Common myeloid progenitor, CD34-positive (primary cell): Measurements from ENCODE around the gene RNF169.

ENCODE experiments used
- CTCF ChIA-PET: fragments of 350-600 bp; sonication (Branson Sonifier 250); formaldehyde crosslinking; loops from one replicate; lab custom pipeline; 2021; ENCODE audit warnings: antibody characterized with exemption; lab: Charles Lee
- POLR2A ChIA-PET: fragments of 350-600 bp; sonication (Branson Sonifier 250); formaldehyde crosslinking; loops from one replicate; lab custom pipeline; 2021; ENCODE audit warnings: antibody characterized with exemption; lab: Charles Lee
- DNase-seq, 3 donors: peaks; one replicate each; pipeline versions ENCODE4 v3.0.0 to v3.0.0-alpha.2; 2013
- H3K27ac ChIP-seq, 2 experiments: 1 replicate in 1 of 2; 2 replicates in 1 of 2; pipeline ENCODE4 v1.7.0; 2013; ENCODE audit warnings: inconsistent platforms in 2 of 2, low read length in 2 of 2, mild to moderate bottlenecking in 2 of 2, low read depth in 1 of 2, moderate library complexity in 1 of 2; ENCODE audit not compliant: severe bottlenecking in 2 of 2, insufficient read depth in 1 of 2, poor library complexity in 1 of 2
- H3K27me3 ChIP-seq, 5 experiments: replicated peaks in 2 of 5; 1 replicate in 3 of 5; 2 replicates in 2 of 5; pipeline versions ENCODE4 v1.6.1 to v1.7.0; 2013; ENCODE audit warnings: low read length in 4 of 5, mild to moderate bottlenecking in 2 of 5, moderate library complexity in 2 of 5, inconsistent platforms in 1 of 5; ENCODE audit not compliant: insufficient read depth in 5 of 5, control insufficient read depth in 4 of 5
- H3K36me3 ChIP-seq, 4 experiments: 1 replicate in 2 of 4; 2 replicates in 2 of 4; pipeline versions ENCODE4 v1.6.1 to v1.7.0; 2013; ENCODE audit warnings: low read length in 3 of 4, control low read depth in 1 of 4, mild to moderate bottlenecking in 1 of 4; ENCODE audit not compliant: control insufficient read depth in 4 of 4, insufficient read depth in 4 of 4
- H3K4me1 ChIP-seq, 4 experiments: 1 replicate in 3 of 4; 2 replicates in 1 of 4; pipeline versions ENCODE4 v1.6.1 to v1.7.1; 2013; ENCODE audit warnings: low read length in 3 of 4, mild to moderate bottlenecking in 3 of 4, control low read depth in 1 of 4, inconsistent platforms in 1 of 4, moderate library complexity in 1 of 4; ENCODE audit not compliant: control insufficient read depth in 4 of 4, insufficient read depth in 4 of 4; ENCODE audit errors: control extremely low read depth in 1 of 4
- H3K4me3 ChIP-seq, 7 experiments: 1 replicate in 4 of 7; 2 replicates in 3 of 7; pipeline versions ENCODE4 v1.5.1 to v1.7.0; 2013; ENCODE audit warnings: mild to moderate bottlenecking in 7 of 7, low read length in 6 of 7, moderate library complexity in 6 of 7, inconsistent platforms in 2 of 7, low read depth in 2 of 7, control low read depth in 1 of 7; ENCODE audit not compliant: insufficient read depth in 4 of 7, control insufficient read depth in 1 of 7; ENCODE audit errors: extremely low read depth in 1 of 7
- H3K9me3 ChIP-seq, 5 experiments: 1 replicate in 4 of 5; 2 replicates in 1 of 5; pipeline versions ENCODE4 v1.6.1 to v1.7.1; 2013; ENCODE audit warnings: low read length in 4 of 5, mild to moderate bottlenecking in 2 of 5, inconsistent platforms in 1 of 5, low read depth in 1 of 5, moderate library complexity in 1 of 5; ENCODE audit not compliant: control insufficient read depth in 4 of 5, insufficient read depth in 2 of 5; ENCODE audit errors: control extremely low read depth in 1 of 5
- WGBS: methylation state at CpG from one replicate; pipeline ENCODE4 v1.1.5; 2013; ENCODE audit not compliant: insufficient coverage; 5-methylcytosine and 5-hydroxymethylcytosine counted together

Gene RNF169

GRCh38 chr11:74717221-74717969 lies 31.3 kb upstream of the RNF169 start:
- no peaks in the 10 kb centered on the region for H3K4me1 ChIP-seq
- no peak for DNase-seq
- ChIA-PET POLR2A (no interaction called here), CTCF (interaction anchor here (1.1 to 1.8 kb wide), 3 partner anchors 9 to 16 kb away, joined by 3 to 5 read pairs (median 4); no protein-coding TSS in a partner anchor)
- no peaks in the 10 kb centered on the region for H3K36me3 ChIP-seq
- WGBS = 100% methylated on average over 1 of the region's 5 CpGs
- H3K27ac ChIP-seq = no peak overlapping the region
- no peaks in the 10 kb centered on the region for H3K9me3 ChIP-seq
- H3K4me3 ChIP-seq = no peak overlapping the region
- H3K27me3 ChIP-seq = no peaks in the 10 kb centered on the region

DNA sequence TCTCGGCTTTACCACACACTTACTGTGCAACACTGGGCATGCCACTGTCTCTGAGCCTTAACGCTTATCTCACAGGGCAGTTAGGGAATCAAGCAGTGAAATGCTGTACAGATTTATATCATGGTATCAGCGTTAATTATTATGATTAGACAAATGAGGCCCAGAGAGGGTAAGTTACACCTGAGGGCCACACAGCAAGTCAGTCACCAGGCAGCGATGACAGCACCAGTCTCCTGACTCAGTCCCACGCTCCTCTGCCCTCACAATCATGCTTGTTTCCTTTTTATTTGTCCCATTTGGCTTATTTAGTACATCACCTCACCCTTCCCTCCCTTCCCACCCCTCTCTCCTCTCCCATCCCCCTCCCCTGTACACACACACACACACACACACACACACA lies 29.6 kb upstream of the RNF169 start:
- CTCF ChIA-PET = no interaction called here
- POLR2A ChIA-PET = no interaction called here

DNA sequence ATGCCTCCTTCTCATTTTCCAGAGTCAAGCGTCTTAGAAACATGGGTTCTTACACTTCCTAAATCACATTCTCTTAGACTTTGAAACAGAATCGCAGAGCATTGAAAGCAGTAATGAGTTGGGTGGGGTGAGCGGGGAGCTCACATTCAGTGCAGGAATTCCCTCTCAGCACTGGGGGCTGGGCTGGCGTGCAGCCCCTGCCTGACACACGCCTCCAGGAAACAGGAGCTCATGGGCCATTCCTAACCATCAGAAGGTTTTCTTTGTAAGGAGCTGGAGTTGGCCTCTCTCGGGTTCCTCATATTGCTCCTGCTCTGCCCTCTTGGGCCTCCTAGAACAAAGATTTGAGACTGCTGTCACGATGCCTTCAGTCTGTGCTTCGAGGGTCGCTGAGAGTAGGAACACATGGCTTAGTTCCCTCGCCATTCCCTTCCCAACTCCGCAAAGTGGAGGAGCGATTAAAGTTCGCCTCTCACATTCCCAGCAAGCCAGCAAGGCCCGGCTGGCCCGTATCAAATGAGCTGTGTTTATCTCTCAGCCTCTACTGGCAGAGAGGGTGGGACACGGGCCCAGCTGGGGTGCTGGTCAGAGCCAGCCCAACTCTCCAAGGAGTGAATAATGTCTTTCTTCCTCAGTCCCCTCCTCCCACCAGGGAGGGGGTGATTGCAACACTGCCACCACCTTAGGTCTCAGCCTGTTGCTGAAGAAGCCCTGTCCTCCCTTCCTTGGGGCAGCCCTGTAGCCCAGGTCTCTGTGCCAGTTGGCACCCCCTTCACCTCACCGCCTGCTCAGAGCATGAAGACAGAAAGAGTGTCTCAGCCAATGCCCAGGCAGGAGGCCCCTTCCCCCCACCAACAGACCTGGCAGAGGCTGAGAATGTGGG lies 27.8 kb upstream of the RNF169 start:
- no peak overlapping the region for H3K4me3 ChIP-seq
- no peaks in the 10 kb centered on the region for H3K9me3 ChIP-seq
- no peak overlapping the region for H3K27ac ChIP-seq
- no peak for DNase-seq
- peaks cover 0 to 5% (median 0%) of the 10 kb centered on the region in 5 experiments for H3K27me3 ChIP-seq
- CTCF ChIA-PET = interaction anchor here (0.7 to 1.5 kb wide), 4 partner anchors 10 to 19 kb away, joined by 3 to 5 read pairs (median 3); no protein-coding TSS in a partner anchor
- POLR2A ChIA-PET = no interaction called here
- 94% methylated on average over 14 of the region's 17 CpGs for WGBS
- no peaks in the 10 kb centered on the region for H3K4me1 ChIP-seq
- no peaks in the 10 kb centered on the region for H3K36me3 ChIP-seq

More for the DNA sequence above, 29.6 kb upstream of the RNF169 start:
- Histone ChIP-seq H3K4me3 (no peak overlapping the region), H3K4me1 (no peaks in the 10 kb centered on the region), H3K36me3 (no peaks in the 10 kb centered on the region), H3K27me3 (no peaks in the 10 kb centered on the region), H3K9me3 (no peaks in the 10 kb centered on the region), H3K27ac (no peak overlapping the region)
- DNase-seq = no peak
- WGBS = 100% methylated on average over 2 of the region's 5 CpGs

DNA sequence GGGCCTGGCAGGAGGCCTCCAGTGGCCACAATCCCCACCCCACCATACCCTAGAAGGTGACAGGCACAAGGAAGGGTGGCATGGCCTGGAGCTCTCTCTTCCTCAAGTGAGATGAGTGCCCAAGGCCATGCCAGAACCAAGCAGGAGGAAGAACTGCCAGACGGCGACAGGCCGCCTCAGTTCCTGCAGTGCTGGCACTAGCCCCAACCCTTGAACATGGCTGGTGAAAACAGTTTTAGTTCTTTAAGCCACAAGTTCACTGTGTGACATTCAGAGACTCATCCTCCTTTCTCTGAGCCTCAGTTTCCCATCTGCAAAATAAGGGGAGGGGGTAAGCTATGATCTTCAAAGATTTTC lies 27.2 kb upstream of the RNF169 start:
- WGBS = 100% methylated on average over 2 of the region's 3 CpGs
- H3K36me3 ChIP-seq = no peaks in the 10 kb centered on the region
- ChIA-PET CTCF (interaction anchor here (1.0 kb wide), 1 partner anchor 19 kb away, joined by 3 read pairs; no protein-coding TSS in a partner anchor), POLR2A (no interaction called here)
- H3K4me1 ChIP-seq = no peaks in the 10 kb centered on the region
- no peak overlapping the region for H3K4me3 ChIP-seq
- no peak overlapping the region for H3K27ac ChIP-seq
- DNase-seq = no peak
- no peaks in the 10 kb centered on the region for H3K9me3 ChIP-seq
- H3K27me3 ChIP-seq = peaks cover 0 to 8% (median 0%) of the 10 kb centered on the region in 5 experiments

DNA sequence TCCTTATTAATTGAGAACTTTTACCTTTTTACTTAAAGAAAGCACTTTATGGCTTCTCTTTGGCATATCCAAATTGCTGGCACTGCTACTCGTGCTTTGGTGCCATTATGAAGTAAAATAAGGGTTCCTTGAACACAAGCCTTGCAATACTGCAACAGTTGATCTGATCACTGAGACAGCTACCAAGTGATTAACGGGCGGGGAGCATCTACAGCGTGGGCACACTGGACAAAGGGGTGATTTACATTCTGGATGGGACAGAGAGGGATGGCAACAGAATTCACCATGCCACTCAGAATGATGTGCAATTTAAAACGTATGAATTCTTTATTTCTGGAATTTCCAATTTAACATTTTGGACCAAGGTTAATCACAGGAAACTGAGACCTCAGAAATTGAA lies 25.1 kb upstream of the RNF169 start:
- Histone ChIP-seq H3K9me3 (no peaks in the 10 kb centered on the region), H3K27me3 (peaks cover 0 to 10% (median 2%) of the 10 kb centered on the region in 5 experiments), H3K36me3 (no peaks in the 10 kb centered on the region), H3K4me3 (no peak overlapping the region), H3K4me1 (no peaks in the 10 kb centered on the region), H3K27ac (no peak overlapping the region)
- CTCF ChIA-PET = interaction anchor here (1.4 kb wide), 1 partner anchor 16 kb away, joined by 4 read pairs; no protein-coding TSS in a partner anchor
- POLR2A ChIA-PET = no interaction called here
- DNase-seq = no peak
- 96% methylated on average over 4 of the region's 5 CpGs for WGBS

GRCh38 chr11:74725701-74726100 lies 22.9 kb upstream of the RNF169 start:
- no peak for DNase-seq
- H3K4me3 ChIP-seq = no peak overlapping the region
- H3K27ac ChIP-seq = no peak overlapping the region
- no peaks in the 10 kb centered on the region for H3K4me1 ChIP-seq
- ChIA-PET CTCF (interaction anchor here (0.9 to 6.1 kb wide), 9 partner anchors 9 to 65 kb away, joined by 3 to 47 read pairs (median 6); no protein-coding TSS in a partner anchor), POLR2A (interaction anchor here (1.3 kb wide), 1 partner anchor 25 kb away, joined by 4 read pairs; no protein-coding TSS in a partner anchor)
- WGBS = 92% methylated on average over 4 of the region's 4 CpGs
- no peaks in the 10 kb centered on the region for H3K9me3 ChIP-seq
- H3K27me3 ChIP-seq = peaks cover 0 to 30% (median 24%) of the 10 kb centered on the region in 5 experiments
- H3K36me3 ChIP-seq = no peaks in the 10 kb centered on the region
